Caco-2 (cell line): ENCODE results near the gene TMEM266. TPM values are rescaled to one million over a fixed set of nuclear protein-coding genes. Genes with fewer than 3 reads are reported as not detected.
A peak's percentile ranks its signal among the peaks of the same experiment; 100 is the strongest.

Source experiments
- BruUV-seq: library from RNA; stranded (reverse); fragments of 400-500 nt; replicated peaks from 2 replicates; lab custom pipeline; 2021; lab: Mats Ljungman, UMichigan
- CTCF ChIA-PET: fragments of 300-600 bp; sonication (Branson Sonifier 250); formaldehyde crosslinking; loops from one replicate; lab custom pipeline; 2022; ENCODE audit warnings: antibody characterized with exemption; lab: Charles Lee
- POLR2A ChIA-PET: fragments of 300-600 bp; sonication (Branson Sonifier 250); formaldehyde crosslinking; loops from one replicate; lab custom pipeline; 2022; ENCODE audit warnings: antibody characterized with exemption; lab: Charles Lee
- DNase-seq, 2 experiments: peaks; one replicate each; pipeline versions ENCODE4 v3.0.0 to v3.0.0-alpha.2; 2020 to 2022
- H3K27me3 ChIP-seq: replicated peaks from 2 replicates; pipeline ENCODE4 v1.6.0; 2011; ENCODE audit warnings: low read length; ENCODE audit not compliant: control insufficient read depth, insufficient read depth
- H3K36me3 ChIP-seq: 2 replicates; pipeline ENCODE4 v1.5.1; 2011; ENCODE audit warnings: low read length; ENCODE audit not compliant: control insufficient read depth, insufficient read depth
- H3K4me1 ChIP-seq: fragments of 250-450 bp; sonication (Bioruptor Pico); 2 replicates; pipeline ENCODE4 v1.5.1; 2020; ENCODE audit warnings: mild to moderate bottlenecking
- H3K4me3 ChIP-seq: 2 replicates; pipeline ENCODE4 v1.5.1; 2011; ENCODE audit warnings: low read depth, mild to moderate bottlenecking, control low read depth, low read length
- H3K9me3 ChIP-seq: fragments of 250-450 bp; sonication (Bioruptor Pico); 2 replicates; pipeline ENCODE4 v1.5.1; 2020; ENCODE audit warnings: mild to moderate bottlenecking, moderate library complexity
- H3K27ac Mint-ChIP-seq: one replicate; pipeline ENCODE4 v1.8.0; 2022; ENCODE audit warnings: mixed read lengths; ENCODE audit not compliant: unreplicated experiment
- H3K27me3 Mint-ChIP-seq: one replicate; pipeline ENCODE4 v1.8.0; 2022; ENCODE audit warnings: mixed read lengths; ENCODE audit not compliant: insufficient read depth, unreplicated experiment
- H3K36me3 Mint-ChIP-seq: one replicate; pipeline ENCODE4 v1.8.0; 2022; ENCODE audit warnings: mild to moderate bottlenecking, mixed read lengths; ENCODE audit not compliant: insufficient read depth, unreplicated experiment
- H3K4me1 Mint-ChIP-seq: one replicate; pipeline ENCODE4 v1.8.0; 2022; ENCODE audit warnings: low read depth, mixed read lengths; ENCODE audit not compliant: unreplicated experiment
- H3K4me3 Mint-ChIP-seq: one replicate; pipeline ENCODE4 v1.8.0; 2022; ENCODE audit warnings: mild to moderate bottlenecking, moderate library complexity, mixed read lengths; ENCODE audit not compliant: unreplicated experiment
- H3K9me3 Mint-ChIP-seq: one replicate; pipeline ENCODE4 v1.8.0; 2022; ENCODE audit warnings: mixed read lengths; ENCODE audit not compliant: unreplicated experiment
- CTCF ChIP-seq, 2 experiments: fragments of 200-600 bp in 1 of 2; IDR thresholded peaks; 1 replicate in 1 of 2; 2 replicates in 1 of 2; pipeline versions ENCODE4 v1.5.1 to v1.8.0; 2011 to 2022; ENCODE audit warnings: antibody characterized with exemption in 1 of 2, control low read depth in 1 of 2, inconsistent platforms in 1 of 2, low read depth in 1 of 2, low read length in 1 of 2, mild to moderate bottlenecking in 1 of 2, moderate library complexity in 1 of 2; ENCODE audit not compliant: insufficient read depth in 1 of 2, severe bottlenecking in 1 of 2, unreplicated experiment in 1 of 2
- intact Hi-C: fragments of 100-400 bp; cut with micrococcal nuclease; formaldehyde crosslinking; loops from one replicate; pipeline ENCODE4 v1.10.0; 2022; ENCODE audit not compliant: unreplicated experiment
- total RNA-seq: library from RNA; stranded (reverse); gene quantifications from 2 replicates; pipeline ENCODE4 v1.2.3, GENCODE V29; 2022

The TMEM266 gene
- total RNA-seq, 1 experiment from 2014 or later = 0.27 TPM

- H3K27ac Mint-ChIP-seq = no peak overlapping the region
- H3K27me3 ChIP-seq = no peaks in the 10 kb centered on the region
- POLR2A ChIA-PET = no interaction called here
- CTCF ChIA-PET = interaction anchor here (0.6 to 1.2 kb wide), 5 partner anchors 33 to 745 kb away, joined by 3 to 7 read pairs (median 4); no protein-coding TSS in a partner anchor
- peaks cover 3% of the 10 kb centered on the region for H3K27me3 Mint-ChIP-seq
- H3K4me1 ChIP-seq = peaks cover 16% of the 10 kb centered on the region
- no peaks in the 10 kb centered on the region for H3K36me3 Mint-ChIP-seq
- peak; percentile 45 to 68 for TF ChIP-seq CTCF (IDR thresholded peaks at IDR 0.05; ENCODE audit: insufficient read depth in 1 of 2, low read depth in 1 of 2, low read length in 1 of 2, severe bottlenecking in 1 of 2, unreplicated experiment in 1 of 2)
- H3K4me1 Mint-ChIP-seq = peaks cover 16% of the 10 kb centered on the region
- peak in 1 of 2 experiments; percentile 57 for DNase-seq
- no peaks in the 10 kb centered on the region for H3K9me3 Mint-ChIP-seq
- intact Hi-C loops = no loop called here
- no peak overlapping the region for H3K4me3 Mint-ChIP-seq
- H3K36me3 ChIP-seq = no peaks in the 10 kb centered on the region
- 0 out of 2 replicates have a peak, but pooled peaks cover 3% of the 10 kb centered on the region for H3K9me3 ChIP-seq
- no TSS peak for BruUV-seq
- no peak overlapping the region for H3K4me3 ChIP-seq
Observed at GRCh38 chr15:76185716-76186115, 125.9 kb downstream of the TMEM266 start.

- Mint-ChIP-seq H3K9me3 (no peaks in the 10 kb centered on the region), H3K4me1 (peaks cover 16% of the 10 kb centered on the region), H3K4me3 (no peak overlapping the region), H3K27me3 (peaks cover 3% of the 10 kb centered on the region), H3K27ac (no peak overlapping the region), H3K36me3 (no peaks in the 10 kb centered on the region)
- POLR2A ChIA-PET = no interaction called here
- Histone ChIP-seq H3K4me3 (no peak overlapping the region), H3K9me3 (0 out of 2 replicates have a peak, but pooled peaks cover 3% of the 10 kb centered on the region), H3K36me3 (no peaks in the 10 kb centered on the region), H3K27me3 (no peaks in the 10 kb centered on the region), H3K4me1 (peaks cover 16% of the 10 kb centered on the region)
- DNase-seq = no peak
- BruUV-seq = no TSS peak
- no peak for TF ChIP-seq CTCF (IDR thresholded peaks at IDR 0.05; ENCODE audit: insufficient read depth in 1 of 2, low read depth in 1 of 2, low read length in 1 of 2, severe bottlenecking in 1 of 2, unreplicated experiment in 1 of 2)
- CTCF ChIA-PET = interaction anchor here (0.6 to 1.2 kb wide), 3 partner anchors 10 to 147 kb away, joined by 3 to 6 read pairs (median 4); no protein-coding TSS in a partner anchor
- intact Hi-C loops = no loop called here
Observed at GRCh38 chr15:76187163-76187562, 127.4 kb downstream of the TMEM266 start.

- Histone ChIP-seq H3K4me1 (peaks cover 16% of the 10 kb centered on the region), H3K4me3 (no peak overlapping the region), H3K9me3 (0 out of 2 replicates have a peak, but pooled peaks cover 3% of the 10 kb centered on the region), H3K27me3 (no peaks in the 10 kb centered on the region), H3K36me3 (no peaks in the 10 kb centered on the region)
- Mint-ChIP-seq H3K27me3 (peaks cover 3% of the 10 kb centered on the region), H3K36me3 (no peaks in the 10 kb centered on the region), H3K27ac (no peak overlapping the region), H3K4me1 (peaks cover 18% of the 10 kb centered on the region), H3K9me3 (no peaks in the 10 kb centered on the region), H3K4me3 (no peak overlapping the region)
- no peak for DNase-seq
- no TSS peak for BruUV-seq
- no peak for TF ChIP-seq CTCF (IDR thresholded peaks at IDR 0.05; ENCODE audit: insufficient read depth in 1 of 2, low read depth in 1 of 2, low read length in 1 of 2, severe bottlenecking in 1 of 2, unreplicated experiment in 1 of 2)
- CTCF ChIA-PET = no interaction called here
- intact Hi-C loops = no loop called here
- POLR2A ChIA-PET = no interaction called here
Observed at GRCh38 chr15:76189106-76189505, 129.3 kb downstream of the TMEM266 start.
